Posterior cingulate gyrus (tissue), 11 donors: Measurements from ENCODE around the gene PARN.
A peak's percentile ranks its signal among the peaks of the same experiment; 100 is the strongest.

ENCODE experiments used
- DNase-seq, 10 donors: peaks; one replicate each; pipeline versions ENCODE4 v3.0.0 to v3.0.0-alpha.2; 2020 to 2021; ENCODE audit warnings: mixed read lengths in 3 of 10
- intact Hi-C: fragments of 100-400 bp; cut with DNase I; formaldehyde crosslinking; loops from one replicate; pipeline ENCODE4 v1.15.1; 2023

PARN gene

DNA sequence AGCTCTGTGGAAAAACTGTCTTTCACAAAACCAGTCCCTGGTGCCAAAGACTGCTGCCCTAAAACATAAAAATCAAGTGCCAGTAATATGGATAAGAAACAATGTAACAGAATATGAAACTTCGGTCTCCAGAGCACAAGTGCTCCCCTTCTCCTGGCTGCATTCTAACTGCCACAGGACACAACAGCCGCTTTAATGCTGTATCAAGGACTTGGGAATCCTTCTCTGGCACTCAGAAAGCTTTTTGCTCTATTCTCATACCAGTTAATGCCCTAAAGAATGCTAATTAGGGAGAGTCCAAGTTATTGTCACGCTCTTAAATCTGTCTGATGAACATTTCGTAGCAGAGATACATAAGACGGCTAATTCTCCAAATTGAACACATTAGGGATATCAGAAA is 90.9 kb downstream of the PARN start:
- intact Hi-C loops = no loop called here
- DNase-seq = no peak

GRCh38 chr16:14538604-14539003 is 91.5 kb downstream of the PARN start:
- no peak for DNase-seq
- intact Hi-C loops = no loop called here

DNA sequence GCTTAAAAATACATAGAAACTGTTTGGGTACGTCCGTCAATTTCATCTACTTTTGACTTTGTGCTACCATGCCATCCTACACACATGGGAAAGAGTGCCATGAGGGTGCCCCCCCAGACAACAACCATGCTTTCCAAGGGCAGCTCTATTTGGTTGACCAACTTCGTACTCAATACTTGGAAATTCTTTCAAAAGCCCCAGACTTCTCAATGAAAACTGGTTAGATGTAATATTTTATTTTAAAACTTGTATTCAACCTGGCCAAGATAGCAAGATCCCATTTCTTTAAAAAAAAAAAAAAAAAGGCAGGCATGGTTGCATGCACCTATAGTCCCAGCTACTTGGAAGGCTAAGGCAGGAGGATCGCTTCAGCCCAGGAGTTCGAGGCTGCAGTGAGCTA is 98.4 kb downstream of the PARN start:
- DNase-seq = no peak
- intact Hi-C loops = no loop called here

GRCh38 chr16:14531101-14531500 is 99.0 kb downstream of the PARN start:
- DNase-seq = no peak
- intact Hi-C loops = no loop called here

DNA sequence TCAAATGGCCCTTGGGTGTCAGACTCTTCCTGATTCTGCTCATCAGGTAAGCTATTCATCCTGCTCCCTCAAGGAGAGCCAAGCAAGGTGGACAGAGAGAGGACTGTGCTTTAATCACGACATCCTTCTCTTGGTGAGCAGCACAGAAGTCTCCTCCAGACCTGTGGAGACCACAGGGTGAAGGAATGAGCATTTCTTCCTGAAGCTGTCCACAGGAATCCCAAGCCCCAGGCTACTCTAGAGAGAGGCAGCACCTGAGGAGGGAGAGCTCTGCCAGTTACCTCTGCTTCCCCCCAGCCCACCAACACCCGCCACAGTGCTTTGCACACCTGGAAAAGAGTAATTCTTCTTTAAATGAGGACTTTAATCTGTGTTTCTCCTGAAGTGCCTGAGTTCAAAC is 100.0 kb downstream of the PARN start:
- intact Hi-C loops = no loop called here
- no peak for DNase-seq

DNA sequence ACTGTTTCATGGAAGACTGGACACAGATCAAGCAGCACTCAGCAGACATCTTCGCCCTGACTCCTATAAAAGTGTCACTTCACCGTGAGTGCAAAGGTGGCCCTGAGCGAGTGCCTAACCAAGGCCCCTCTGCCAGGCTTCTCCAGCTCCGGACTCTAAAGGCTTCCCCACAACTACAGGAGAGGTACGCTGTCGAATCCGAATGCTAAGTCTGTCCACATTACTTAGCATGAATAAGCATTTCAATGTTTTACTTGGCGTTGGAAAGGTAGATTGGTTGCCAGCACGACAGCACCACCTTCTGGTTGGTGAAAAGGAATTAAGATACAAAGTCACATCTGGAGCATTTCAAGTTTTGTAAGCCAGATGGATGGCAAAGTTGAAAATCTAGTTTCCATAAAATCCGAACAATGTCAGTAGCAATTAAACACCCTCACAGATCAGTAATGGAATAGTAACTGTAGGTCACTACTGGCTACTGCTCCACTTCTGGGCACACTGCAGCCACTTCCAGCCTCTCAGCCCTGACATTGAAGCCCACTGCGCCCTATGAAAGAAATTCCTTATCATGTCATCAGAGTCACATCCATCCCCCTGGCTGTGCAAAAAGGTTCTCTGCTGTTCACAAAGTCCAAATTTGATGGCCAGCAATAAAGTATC is 100.9 kb downstream of the PARN start:
- peak; percentile 47 to 94 (median 74) for DNase-seq
- intact Hi-C loops = loop anchor here (1.0 to 10.0 kb wide), 4 partner anchors 84 to 607 kb away; partner anchors contain the start of gene ERCC4

DNA sequence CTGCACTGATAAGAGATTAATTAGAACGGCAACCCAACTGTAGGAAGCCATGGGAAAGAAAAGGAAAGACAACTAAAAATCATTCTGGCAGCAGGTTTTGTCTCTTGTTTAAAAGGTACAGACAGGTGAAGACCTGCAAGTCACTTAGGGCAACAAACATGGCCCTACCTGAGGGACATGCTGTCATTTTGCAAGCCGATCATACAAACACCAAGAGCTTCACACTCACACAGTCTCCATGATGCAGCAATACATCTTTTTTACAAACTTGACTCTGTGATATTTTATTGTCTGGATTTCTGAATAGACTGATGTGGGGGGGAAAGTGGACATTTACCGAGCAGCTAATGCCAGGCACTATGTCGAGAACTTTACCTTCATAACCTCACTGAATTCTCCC is 101.8 kb downstream of the PARN start:
- DNase-seq = no peak
- intact Hi-C loops = loop anchor here (5.0 to 10.0 kb wide), 2 partner anchors 84 to 606 kb away; partner anchors contain the start of gene ERCC4

DNA sequence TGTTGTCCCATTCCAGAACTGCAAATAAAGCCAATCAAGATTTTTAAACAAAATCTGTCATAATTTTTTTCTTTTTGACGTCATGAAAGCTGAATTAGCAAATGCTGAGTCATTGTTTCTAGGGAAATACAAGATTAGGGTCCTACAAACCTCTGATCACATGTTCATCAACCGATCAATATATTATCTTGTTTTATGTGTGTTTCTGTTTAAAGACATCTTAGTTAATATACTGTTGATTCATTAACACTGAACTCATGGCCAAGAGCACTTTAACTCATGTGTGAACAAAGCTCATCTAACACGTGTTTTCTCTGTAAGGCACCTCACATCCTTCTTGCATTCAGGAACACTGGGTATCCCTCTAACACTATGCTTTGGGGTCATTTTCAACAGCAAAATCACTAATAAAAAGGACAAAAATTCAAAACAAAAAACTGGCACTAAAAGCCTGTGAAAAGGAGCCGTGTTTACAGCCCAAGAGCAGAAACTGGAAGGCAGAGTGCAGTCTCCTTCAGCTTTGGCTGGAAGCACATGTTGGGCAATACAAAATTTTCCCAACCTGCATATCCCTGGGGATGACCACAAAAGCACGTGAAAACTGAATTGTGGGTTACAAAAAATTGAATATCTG is 102.5 kb downstream of the PARN start:
- DNase-seq = no peak
- intact Hi-C loops = loop anchor here (5.0 to 10.0 kb wide), 2 partner anchors 83 to 605 kb away; partner anchors contain the start of gene ERCC4

DNA sequence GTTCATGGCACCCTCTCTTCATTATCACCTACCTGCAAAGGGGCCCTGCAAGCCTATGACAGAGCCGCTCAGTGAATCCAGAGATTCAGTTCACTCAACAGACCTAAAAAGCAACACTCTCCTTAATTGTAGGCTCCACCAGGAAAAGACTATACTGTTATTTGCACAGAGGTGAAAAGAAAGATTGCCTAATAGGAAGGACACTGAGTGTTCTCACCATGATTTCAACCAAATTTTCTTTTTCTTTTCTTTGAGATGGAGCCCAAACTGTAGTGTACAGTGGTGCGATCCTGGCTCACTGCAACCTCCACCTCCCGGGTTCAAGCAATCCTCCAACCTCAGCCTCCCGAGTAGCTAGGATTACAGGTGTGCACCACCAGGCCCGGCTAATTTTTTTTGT is 104.5 kb downstream of the PARN start:
- intact Hi-C loops = loop anchor here (5.0 to 10.0 kb wide), 2 partner anchors 81 to 603 kb away; partner anchors contain the start of gene ERCC4
- no peak for DNase-seq

- DNase-seq = no peak
- intact Hi-C loops = loop anchor here (5.0 to 10.0 kb wide), 2 partner anchors 80 to 603 kb away; partner anchors contain the start of gene ERCC4
Measured at GRCh38 chr16:14524979-14525378, 105.1 kb downstream of the PARN start.

DNA sequence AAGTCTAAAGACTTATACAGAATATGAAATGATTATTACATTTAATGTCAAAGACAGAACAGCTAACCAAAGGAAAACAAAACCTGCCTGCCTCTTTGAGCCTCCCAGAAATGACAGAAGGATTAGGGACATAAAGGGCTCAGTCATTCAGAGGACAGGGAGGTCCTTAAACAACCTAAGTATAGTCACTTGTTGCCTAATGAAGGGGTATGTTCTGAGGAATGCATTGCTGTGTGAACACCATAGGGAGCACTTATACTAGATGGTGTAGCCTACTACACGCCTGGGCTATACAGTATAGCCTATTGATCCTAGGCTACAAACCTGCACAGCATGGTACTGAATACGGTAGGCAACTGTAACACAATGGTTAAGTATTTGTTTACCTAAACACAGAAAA is 106.4 kb downstream of the PARN start:
- intact Hi-C loops = loop anchor here (10.0 kb wide), 1 partner anchor 79 kb away; no protein-coding TSS in a partner anchor
- no peak for DNase-seq

GRCh38 chr16:14522671-14523070 is 107.4 kb downstream of the PARN start:
- no peak for DNase-seq
- intact Hi-C loops = loop anchor here (10.0 kb wide), 1 partner anchor 78 kb away; no protein-coding TSS in a partner anchor

GRCh38 chr16:14520753-14521152 is 109.3 kb downstream of the PARN start:
- intact Hi-C loops = loop anchor here (10.0 kb wide), 1 partner anchor 76 kb away; no protein-coding TSS in a partner anchor
- no peak for DNase-seq

DNA sequence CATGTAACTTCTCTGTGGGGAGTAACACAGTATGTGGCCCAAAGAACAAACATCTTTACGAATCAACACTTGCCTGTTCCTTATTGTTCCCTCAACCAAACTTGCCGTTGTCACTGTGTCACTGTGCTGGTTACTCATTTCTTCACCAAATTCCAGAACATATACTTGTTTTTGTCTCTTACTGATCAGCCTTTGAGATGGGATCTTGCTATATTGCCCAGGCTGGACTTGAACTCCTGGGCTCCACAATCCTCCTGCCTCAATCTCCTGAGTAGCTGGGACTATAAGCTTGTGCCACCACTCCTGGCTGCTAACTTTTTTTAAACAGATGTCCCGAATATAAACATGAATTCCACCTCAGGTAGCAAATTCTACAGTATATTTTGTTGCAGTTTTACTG is 115.1 kb downstream of the PARN start:
- intact Hi-C loops = no loop called here

GRCh38 chr16:14513389-14514107 is 116.5 kb downstream of the PARN start:
- intact Hi-C loops = no loop called here
- no peak for DNase-seq

More for the DNA sequence above, 115.1 kb downstream of the PARN start:
- no peak for DNase-seq

GRCh38 chr16:14511800-14512135 is 118.3 kb downstream of the PARN start:
- intact Hi-C loops = no loop called here
- DNase-seq = no peak

GRCh38 chr16:14510939-14511799 is 118.9 kb downstream of the PARN start:
- intact Hi-C loops = no loop called here
- DNase-seq = no peak

DNA sequence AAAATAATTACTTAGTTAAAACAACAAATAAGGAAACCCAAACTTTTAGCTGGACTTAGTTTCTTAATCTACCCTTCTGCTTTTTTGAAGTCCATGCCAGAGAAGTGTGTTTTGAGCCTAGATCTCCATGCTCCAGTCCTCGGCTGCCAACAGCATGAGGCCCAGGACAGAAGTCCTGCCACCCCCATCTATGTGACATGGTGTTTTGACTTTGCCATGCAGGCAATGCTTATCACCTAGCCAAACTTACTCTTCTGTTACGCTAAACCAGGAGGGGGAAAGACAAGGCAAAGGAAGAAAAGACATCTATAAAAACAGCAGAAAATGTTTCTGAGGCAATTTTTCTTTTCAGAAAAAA is 119.5 kb downstream of the PARN start:
- intact Hi-C loops = no loop called here
- DNase-seq = no peak

- intact Hi-C loops = no loop called here
- DNase-seq = no peak
Measured at GRCh38 chr16:14509675-14510132, 120.4 kb downstream of the PARN start.

GRCh38 chr16:14509055-14509454 is 121.0 kb downstream of the PARN start:
- DNase-seq = no peak

More at GRCh38 chr16:14509055-14509454, 121.0 kb downstream of the PARN start:
- intact Hi-C loops = no loop called here
